Effector memory CD4-positive, alpha-beta T cell (primary cell): ENCODE results near the gene BHLHA15.

Source experiments
- DNase-seq, 3 donors: peaks; one replicate each; pipeline ENCODE4 v3.0.0-alpha.2; 2020
- H3K27ac ChIP-seq: 2 replicates; pipeline ENCODE4 v1.7.0; 2013; ENCODE audit warnings: mild to moderate bottlenecking, low read length, moderate library complexity; ENCODE audit not compliant: insufficient read depth, poor library complexity, severe bottlenecking
- H3K27me3 ChIP-seq: replicated peaks from 2 replicates; pipeline ENCODE4 v1.7.0; 2013; ENCODE audit warnings: mild to moderate bottlenecking, low read length; ENCODE audit not compliant: insufficient read depth, control insufficient read depth, poor library complexity, severe bottlenecking
- H3K36me3 ChIP-seq: 2 replicates; pipeline ENCODE4 v1.7.0; 2013; ENCODE audit warnings: mild to moderate bottlenecking, low read length, moderate library complexity; ENCODE audit not compliant: control insufficient read depth, insufficient read depth
- H3K4me1 ChIP-seq: 2 replicates; pipeline ENCODE4 v1.7.0; 2013; ENCODE audit warnings: low read length, mild to moderate bottlenecking; ENCODE audit not compliant: control insufficient read depth, insufficient read depth, poor library complexity, severe bottlenecking
- H3K4me3 ChIP-seq: 2 replicates; pipeline ENCODE4 v1.7.0; 2013; ENCODE audit warnings: low read length, low read depth, mild to moderate bottlenecking; ENCODE audit not compliant: insufficient read depth, poor library complexity, severe bottlenecking
- H3K9me3 ChIP-seq: 2 replicates; pipeline ENCODE4 v1.7.0; 2013; ENCODE audit warnings: mild to moderate bottlenecking, low read length, moderate library complexity; ENCODE audit not compliant: control insufficient read depth

Gene BHLHA15

DNA sequence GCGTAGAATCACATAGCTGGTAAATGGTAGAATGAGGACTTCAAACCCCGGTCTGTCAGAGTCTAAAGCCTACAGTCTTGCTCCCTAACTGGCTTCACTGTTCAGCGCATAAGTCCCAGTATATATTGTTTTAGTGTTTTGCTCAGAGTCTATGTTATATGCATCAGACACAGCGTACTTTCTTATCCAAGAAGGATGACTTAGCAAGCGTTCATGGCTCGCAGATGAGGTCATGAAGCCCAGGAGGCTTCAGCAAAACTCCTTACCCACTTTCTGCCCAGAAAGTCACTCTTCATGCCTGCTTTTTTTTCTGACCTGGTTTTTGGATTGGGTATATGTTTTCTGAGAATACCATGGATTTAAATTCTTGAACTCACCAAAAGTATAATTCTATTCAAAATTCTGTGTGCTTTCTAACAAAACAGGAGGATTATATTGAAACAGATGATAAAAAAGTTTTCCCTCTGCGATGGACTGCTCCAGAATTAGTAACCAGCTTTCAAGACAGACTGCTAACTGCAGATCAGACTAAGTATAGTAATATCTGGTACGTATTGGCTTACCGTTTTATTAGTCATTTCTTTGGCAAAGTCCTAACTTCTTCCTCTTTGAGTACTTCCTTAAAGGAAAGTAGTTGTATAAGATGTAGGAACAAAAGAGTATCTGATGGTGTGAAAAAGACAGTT is 24.6 kb upstream of the BHLHA15 start:
- no peaks in the 10 kb centered on the region for H3K9me3 ChIP-seq
- H3K27me3 ChIP-seq, result no peaks in the 10 kb centered on the region
- no peak for DNase-seq
- peaks cover 17% of the 10 kb centered on the region for H3K36me3 ChIP-seq
- H3K4me1 ChIP-seq, result no peaks in the 10 kb centered on the region
- no peak overlapping the region for H3K27ac ChIP-seq
- H3K4me3 ChIP-seq, result no peak overlapping the region

DNA sequence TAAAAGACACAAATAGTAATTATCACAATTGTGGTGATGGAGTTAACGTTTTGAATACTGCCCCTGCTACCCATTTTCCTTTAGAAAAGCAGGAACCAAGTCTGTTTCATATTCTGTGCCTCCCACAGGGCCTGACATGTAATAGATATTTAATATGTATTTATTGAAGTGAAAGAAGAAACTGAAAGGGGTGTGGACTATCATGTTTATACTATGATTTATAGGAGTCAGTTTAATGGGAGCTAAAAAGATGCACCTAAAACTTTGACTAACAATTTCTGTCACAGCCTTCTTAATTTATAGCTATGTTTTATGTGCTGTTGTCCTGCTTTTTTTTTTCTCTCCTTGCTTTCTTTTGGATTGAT is 24.1 kb upstream of the BHLHA15 start:
- H3K27me3 ChIP-seq, result no peaks in the 10 kb centered on the region
- H3K4me3 ChIP-seq, result no peak overlapping the region
- H3K27ac ChIP-seq, result no peak overlapping the region
- H3K9me3 ChIP-seq, result no peaks in the 10 kb centered on the region
- no peaks in the 10 kb centered on the region for H3K4me1 ChIP-seq
- DNase-seq, result no peak
- peaks cover 22% of the 10 kb centered on the region for H3K36me3 ChIP-seq

DNA sequence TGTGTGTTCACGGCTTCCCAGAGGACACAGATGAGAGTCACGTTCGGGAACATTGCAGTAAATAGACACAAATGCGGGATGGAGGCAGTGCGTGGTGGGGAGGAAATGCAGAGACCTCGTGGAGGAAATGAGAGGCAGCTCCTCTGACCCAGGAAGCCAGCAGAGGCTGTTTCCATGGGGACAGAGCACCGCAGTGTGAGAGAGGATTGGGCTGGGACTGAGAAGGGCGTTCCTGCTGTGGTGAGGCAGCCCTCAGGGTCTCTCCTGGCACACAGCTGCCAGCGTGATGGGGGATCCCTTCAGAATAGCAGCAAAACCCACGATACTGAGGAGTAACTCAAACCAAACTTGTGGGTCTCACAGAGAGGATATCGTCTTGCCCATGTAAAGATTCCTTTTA is 21.7 kb upstream of the BHLHA15 start:
- Histone ChIP-seq H3K27me3 (no peaks in the 10 kb centered on the region), H3K4me3 (no peak overlapping the region), H3K4me1 (no peaks in the 10 kb centered on the region), H3K36me3 (peaks cover 45% of the 10 kb centered on the region), H3K9me3 (no peaks in the 10 kb centered on the region), H3K27ac (no peak overlapping the region)
- no peak for DNase-seq

DNA sequence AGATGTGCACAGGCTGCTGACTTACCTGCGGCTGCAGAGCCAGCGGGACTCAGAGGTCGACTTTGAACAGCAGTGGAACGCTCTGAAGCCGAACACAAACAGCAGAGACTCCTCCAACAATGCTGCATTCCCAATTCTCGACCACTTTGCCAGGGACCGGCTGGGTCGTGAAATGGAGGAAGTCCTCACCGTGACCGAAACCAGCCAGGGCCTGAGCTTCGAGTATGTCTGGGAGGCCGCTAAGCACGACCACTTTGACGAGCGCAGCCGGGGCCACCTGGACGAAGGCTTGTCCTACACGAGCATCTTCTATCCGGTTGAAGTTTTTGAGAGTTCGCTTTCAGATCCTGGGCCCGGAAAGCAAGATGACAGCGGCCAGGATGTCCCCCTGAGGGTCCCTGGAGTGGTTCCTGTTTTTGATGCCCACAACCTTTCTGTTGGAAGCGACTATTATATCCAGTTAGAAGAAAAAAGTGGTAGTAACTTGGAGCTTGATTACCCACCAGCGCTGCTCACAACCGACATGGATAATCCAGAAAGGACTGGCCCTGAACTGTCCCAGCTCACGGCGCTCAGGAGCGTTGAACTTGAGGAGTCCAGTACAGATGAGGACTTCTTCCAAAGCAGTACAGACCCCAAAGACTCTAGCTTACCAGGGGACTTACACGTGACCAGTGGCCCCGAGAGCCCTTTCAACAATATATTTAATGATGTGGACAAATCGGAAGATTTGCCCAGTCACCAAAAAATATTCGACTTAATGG is 19.4 kb upstream of the BHLHA15 start:
- H3K4me3 ChIP-seq, result no peak overlapping the region
- H3K4me1 ChIP-seq, result no peaks in the 10 kb centered on the region
- no peak for DNase-seq
- no peaks in the 10 kb centered on the region for H3K27me3 ChIP-seq
- no peaks in the 10 kb centered on the region for H3K9me3 ChIP-seq
- peaks cover 54% of the 10 kb centered on the region for H3K36me3 ChIP-seq
- no peak overlapping the region for H3K27ac ChIP-seq

DNA sequence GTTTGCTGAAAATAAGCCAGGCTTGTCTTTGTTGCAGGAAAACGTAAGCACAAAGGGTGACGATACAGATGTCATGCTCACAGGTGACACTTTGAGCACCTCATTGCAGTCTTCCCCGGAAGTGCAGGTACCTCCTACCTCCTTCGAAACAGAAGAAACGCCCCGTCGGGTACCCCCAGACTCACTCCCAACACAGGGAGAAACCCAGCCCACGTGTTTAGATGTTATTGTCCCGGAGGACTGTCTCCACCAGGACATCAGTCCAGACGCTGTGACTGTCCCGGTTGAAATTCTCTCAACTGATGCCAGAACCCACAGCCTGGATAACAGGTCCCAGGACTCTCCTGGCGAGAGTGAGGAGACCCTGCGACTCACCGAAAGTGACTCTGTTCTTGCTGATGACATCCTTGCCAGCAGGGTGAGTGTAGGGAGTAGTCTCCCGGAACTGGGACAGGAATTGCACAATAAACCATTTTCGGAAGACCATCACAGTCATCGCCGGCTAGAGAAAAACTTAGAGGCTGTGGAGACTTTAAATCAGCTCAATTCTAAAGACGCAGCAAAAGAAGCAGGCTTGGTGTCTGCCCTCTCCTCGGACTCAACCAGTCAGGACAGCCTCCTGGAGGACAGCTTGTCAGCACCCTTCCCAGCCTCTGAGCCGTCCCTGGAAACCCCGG is 18.3 kb upstream of the BHLHA15 start:
- DNase-seq, result no peak
- no peaks in the 10 kb centered on the region for H3K4me1 ChIP-seq
- peaks cover 54% of the 10 kb centered on the region for H3K36me3 ChIP-seq
- no peak overlapping the region for H3K4me3 ChIP-seq
- no peaks in the 10 kb centered on the region for H3K27me3 ChIP-seq
- H3K27ac ChIP-seq, result no peak overlapping the region
- no peaks in the 10 kb centered on the region for H3K9me3 ChIP-seq

DNA sequence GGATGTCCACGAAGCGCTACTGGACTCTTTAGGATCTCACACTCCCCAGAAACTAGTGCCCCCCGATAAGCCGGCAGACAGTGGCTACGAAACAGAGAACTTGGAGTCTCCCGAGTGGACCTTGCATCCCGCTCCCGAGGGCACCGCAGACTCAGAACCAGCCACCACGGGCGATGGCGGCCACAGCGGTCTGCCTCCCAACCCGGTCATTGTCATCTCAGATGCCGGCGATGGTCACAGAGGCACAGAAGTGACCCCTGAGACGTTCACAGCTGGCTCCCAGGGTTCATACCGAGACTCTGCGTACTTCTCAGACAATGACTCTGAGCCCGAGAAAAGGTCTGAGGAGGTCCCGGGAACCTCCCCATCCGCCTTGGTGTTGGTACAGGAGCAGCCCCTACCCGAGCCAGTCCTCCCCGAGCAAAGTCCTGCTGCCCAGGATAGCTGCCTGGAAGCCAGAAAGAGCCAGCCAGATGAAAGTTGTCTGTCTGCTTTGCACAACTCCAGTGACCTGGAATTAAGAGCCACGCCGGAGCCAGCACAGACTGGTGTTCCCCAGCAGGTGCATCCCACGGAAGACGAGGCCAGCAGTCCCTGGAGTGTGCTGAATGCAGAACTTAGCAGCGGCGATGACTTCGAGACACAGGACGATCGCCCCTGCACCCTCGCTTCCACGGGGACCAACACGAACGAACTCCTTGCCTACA is 17.6 kb upstream of the BHLHA15 start:
- Histone ChIP-seq H3K4me1 (no peaks in the 10 kb centered on the region), H3K27me3 (no peaks in the 10 kb centered on the region), H3K27ac (no peak overlapping the region), H3K36me3 (peaks cover 53% of the 10 kb centered on the region), H3K4me3 (no peak overlapping the region), H3K9me3 (no peaks in the 10 kb centered on the region)
- no peak for DNase-seq

DNA sequence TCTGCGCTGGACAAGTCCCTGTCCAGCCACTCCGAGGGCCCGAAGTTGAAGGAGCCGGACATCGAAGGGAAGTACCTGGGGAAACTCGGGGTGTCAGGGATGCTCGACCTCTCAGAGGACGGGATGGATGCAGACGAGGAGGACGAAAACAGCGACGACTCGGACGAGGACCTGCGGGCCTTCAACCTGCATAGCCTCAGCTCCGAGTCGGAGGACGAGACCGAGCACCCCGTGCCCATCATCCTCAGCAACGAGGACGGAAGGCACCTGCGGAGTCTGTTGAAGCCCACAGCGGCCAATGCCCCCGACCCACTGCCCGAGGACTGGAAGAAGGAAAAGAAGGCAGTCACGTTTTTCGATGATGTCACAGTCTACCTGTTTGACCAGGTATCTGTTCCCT is 17.1 kb upstream of the BHLHA15 start:
- Histone ChIP-seq H3K27me3 (no peaks in the 10 kb centered on the region), H3K4me1 (no peaks in the 10 kb centered on the region), H3K4me3 (no peak overlapping the region), H3K27ac (no peak overlapping the region), H3K9me3 (no peaks in the 10 kb centered on the region), H3K36me3 (peaks cover 49% of the 10 kb centered on the region)
- DNase-seq, result no peak

DNA sequence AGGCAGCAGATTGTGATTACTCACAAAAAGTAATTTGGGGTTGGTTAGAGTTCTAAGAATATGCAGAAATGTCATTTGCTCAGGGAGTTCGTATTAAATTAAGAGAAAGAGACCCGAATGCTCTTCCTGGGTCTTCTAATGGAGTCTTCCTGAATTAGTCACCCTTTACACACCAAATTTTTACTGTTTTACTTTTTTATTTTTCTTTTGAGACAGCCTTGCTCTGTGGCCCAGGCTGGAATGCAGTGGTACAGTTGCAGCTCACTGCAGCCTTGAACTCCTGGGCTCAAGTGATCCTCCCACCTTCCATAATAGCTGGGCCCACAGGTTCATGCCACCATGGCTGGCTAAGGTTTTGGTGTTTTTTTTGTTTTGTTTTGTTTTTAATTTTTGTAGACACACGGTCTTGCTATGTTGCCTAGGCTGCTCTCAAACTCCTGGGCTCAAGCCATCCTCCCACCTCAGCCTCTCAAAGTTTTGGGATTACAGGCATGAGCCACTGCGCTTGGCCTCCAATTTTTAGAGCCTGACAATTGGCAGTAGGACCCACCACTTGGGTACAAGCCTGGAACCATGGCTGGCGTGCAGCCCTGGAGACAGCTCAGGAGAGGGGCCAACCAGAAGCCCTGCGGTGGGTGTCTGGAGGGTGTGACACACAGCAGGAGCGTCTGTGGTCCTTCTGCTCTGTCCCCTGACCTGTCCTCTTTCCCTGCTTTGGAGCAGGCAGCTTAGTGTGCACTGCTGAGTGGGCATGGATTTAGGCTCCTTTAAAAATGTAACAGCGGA is 16.4 kb upstream of the BHLHA15 start:
- H3K4me3 ChIP-seq, result no peak overlapping the region
- H3K9me3 ChIP-seq, result no peaks in the 10 kb centered on the region
- H3K27ac ChIP-seq, result no peak overlapping the region
- H3K4me1 ChIP-seq, result no peaks in the 10 kb centered on the region
- H3K36me3 ChIP-seq, result peaks cover 42% of the 10 kb centered on the region
- H3K27me3 ChIP-seq, result no peaks in the 10 kb centered on the region
- DNase-seq, result no peak

DNA sequence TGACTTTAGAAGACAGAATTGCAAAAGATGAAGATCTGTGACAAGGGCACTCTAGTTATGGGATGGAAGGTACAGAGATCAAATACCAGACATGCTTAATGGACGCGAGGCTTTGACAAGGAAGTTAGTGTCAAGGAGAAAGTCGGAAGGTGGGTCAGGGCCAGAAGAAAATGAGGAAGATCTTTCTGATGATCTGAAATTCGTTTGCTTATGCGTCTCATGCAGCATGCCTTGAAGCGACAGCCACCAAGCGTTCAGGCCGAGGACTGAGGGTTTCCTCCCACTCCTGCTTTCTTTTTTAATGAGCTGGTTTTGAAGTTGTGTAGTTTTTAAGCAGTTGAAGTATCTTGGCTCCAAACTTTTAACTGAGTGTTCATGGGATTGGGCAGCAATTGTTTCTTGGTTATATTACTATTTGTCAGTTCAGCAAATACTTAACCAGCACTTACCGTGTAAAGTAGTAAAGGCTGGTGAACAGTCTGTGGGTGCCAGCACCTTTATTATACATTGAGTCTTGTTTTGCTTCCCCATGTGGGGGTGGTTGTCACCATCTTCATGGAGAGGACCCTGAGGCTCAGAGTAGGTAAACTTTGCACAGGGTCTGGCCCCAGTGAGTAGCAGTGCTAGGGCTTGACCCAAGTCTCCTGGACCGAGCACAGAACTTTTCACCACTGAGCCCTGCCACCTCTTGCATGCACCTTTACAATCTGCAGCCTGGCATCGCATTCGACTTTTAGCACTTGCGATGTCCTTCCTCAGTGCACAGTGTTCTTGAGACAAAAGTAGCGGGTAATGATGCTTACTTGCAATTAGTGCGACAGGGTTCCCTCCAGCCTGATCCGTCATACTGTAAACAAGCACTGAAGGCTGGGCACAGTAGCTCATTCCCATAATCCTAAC is 14.3 kb upstream of the BHLHA15 start:
- Histone ChIP-seq H3K4me3 (no peak overlapping the region), H3K4me1 (peaks cover 5% of the 10 kb centered on the region), H3K27ac (no peak overlapping the region), H3K9me3 (no peaks in the 10 kb centered on the region), H3K36me3 (peaks cover 33% of the 10 kb centered on the region), H3K27me3 (no peaks in the 10 kb centered on the region)
- DNase-seq, result no peak
